Measurements from ENCODE around the gene ZNF764. TPM values are rescaled to one million over a fixed set of nuclear protein-coding genes. Genes with fewer than 3 reads are reported as not detected.
A peak's percentile ranks its signal among the peaks of the same experiment; 100 is the strongest.

Gene ZNF764
- total and polyA plus RNA-seq, 9 of the 15 experiments (the other 6 are each of a cell fraction or from before 2014, with no cell fraction given): 0.69 to 10.1 (median 4.1) TPM

DNA sequence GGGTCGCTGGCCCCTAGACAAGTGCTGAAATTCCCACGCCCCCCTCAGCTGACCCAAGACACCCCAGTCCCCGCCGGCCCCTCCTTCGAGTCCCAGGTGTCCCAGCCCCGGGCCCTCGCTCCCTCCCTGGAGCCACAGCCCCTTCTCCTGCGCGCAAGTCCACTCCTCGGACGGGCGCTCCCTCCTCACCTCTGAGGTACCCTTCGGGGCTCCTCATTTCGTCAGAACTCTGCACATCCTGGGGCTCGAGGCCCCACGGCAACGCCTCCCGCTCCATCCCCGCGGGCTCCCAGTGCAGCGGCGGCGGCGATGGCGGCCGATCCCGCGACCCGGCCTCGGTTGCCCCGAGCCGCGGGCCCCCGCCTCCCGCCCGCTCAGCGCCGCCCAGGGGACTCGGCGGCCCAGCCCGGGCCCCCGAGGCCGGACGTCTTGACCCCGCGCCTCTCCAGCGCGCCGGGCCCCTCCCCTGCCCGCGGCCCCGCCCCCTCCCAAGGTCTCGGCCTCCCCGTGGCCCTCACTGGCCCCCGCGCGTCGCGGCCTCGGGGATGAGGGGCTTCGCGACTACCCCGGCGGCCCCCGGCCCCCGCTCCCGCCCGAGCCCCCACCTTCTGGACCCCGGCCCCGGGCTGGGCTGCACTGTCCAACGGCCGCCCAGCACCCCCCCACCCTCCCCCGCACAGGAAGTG lies 31.9 kb downstream of the ZNF764 start, which contains the start of gene ZNF768 (continued):
- TF ChIP-seq, protein P1, sequence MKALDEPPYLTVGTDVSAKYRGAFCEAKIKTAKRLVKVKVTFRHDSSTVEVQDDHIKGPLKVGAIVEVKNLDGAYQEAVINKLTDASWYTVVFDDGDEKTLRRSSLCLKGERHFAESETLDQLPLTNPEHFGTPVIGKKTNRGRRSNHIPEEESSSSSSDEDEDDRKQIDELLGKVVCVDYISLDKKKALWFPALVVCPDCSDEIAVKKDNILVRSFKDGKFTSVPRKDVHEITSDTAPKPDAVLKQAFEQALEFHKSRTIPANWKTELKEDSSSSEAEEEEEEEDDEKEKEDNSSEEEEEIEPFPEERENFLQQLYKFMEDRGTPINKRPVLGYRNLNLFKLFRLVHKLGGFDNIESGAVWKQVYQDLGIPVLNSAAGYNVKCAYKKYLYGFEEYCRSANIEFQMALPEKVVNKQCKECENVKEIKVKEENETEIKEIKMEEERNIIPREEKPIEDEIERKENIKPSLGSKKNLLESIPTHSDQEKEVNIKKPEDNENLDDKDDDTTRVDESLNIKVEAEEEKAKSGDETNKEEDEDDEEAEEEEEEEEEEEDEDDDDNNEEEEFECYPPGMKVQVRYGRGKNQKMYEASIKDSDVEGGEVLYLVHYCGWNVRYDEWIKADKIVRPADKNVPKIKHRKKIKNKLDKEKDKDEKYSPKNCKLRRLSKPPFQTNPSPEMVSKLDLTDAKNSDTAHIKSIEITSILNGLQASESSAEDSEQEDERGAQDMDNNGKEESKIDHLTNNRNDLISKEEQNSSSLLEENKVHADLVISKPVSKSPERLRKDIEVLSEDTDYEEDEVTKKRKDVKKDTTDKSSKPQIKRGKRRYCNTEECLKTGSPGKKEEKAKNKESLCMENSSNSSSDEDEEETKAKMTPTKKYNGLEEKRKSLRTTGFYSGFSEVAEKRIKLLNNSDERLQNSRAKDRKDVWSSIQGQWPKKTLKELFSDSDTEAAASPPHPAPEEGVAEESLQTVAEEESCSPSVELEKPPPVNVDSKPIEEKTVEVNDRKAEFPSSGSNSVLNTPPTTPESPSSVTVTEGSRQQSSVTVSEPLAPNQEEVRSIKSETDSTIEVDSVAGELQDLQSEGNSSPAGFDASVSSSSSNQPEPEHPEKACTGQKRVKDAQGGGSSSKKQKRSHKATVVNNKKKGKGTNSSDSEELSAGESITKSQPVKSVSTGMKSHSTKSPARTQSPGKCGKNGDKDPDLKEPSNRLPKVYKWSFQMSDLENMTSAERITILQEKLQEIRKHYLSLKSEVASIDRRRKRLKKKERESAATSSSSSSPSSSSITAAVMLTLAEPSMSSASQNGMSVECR (CRISPR knock-in tag; IDR thresholded peaks at IDR 0.05): peak; percentile 93
- TF ChIP-seq NFE2L1 (tag; IDR thresholded peaks at IDR 0.05; ENCODE audit: borderline replicate concordance, low read depth): no peak
- no peak for TF ChIP-seq ZNF41 (CRISPR knock-in tag; conservative IDR thresholded peaks at IDR 0.05)
- TF ChIP-seq SPI1 (IDR thresholded peaks at IDR 0.05; ENCODE audit: borderline replicate concordance, low read depth, low read length): no peak
- TF ChIP-seq, protein P2, sequence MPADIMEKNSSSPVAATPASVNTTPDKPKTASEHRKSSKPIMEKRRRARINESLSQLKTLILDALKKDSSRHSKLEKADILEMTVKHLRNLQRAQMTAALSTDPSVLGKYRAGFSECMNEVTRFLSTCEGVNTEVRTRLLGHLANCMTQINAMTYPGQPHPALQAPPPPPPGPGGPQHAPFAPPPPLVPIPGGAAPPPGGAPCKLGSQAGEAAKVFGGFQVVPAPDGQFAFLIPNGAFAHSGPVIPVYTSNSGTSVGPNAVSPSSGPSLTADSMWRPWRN (IDR thresholded peaks at IDR 0.05; ENCODE audit: low read depth): no peak
- TF ChIP-seq POLR2G (IDR thresholded peaks at IDR 0.05; ENCODE audit: low read depth, low read length): peak; percentile 69
- no peak for TF ChIP-seq ZNF146 (CRISPR knock-in tag; IDR thresholded peaks at IDR 0.05; ENCODE audit: unreplicated experiment)
- TF ChIP-seq PHB (CRISPR knock-in tag; IDR thresholded peaks at IDR 0.05): no peak
- TF ChIP-seq STAT5B (CRISPR knock-in tag; IDR thresholded peaks at IDR 0.05): no peak
- TF ChIP-seq, protein P3, sequence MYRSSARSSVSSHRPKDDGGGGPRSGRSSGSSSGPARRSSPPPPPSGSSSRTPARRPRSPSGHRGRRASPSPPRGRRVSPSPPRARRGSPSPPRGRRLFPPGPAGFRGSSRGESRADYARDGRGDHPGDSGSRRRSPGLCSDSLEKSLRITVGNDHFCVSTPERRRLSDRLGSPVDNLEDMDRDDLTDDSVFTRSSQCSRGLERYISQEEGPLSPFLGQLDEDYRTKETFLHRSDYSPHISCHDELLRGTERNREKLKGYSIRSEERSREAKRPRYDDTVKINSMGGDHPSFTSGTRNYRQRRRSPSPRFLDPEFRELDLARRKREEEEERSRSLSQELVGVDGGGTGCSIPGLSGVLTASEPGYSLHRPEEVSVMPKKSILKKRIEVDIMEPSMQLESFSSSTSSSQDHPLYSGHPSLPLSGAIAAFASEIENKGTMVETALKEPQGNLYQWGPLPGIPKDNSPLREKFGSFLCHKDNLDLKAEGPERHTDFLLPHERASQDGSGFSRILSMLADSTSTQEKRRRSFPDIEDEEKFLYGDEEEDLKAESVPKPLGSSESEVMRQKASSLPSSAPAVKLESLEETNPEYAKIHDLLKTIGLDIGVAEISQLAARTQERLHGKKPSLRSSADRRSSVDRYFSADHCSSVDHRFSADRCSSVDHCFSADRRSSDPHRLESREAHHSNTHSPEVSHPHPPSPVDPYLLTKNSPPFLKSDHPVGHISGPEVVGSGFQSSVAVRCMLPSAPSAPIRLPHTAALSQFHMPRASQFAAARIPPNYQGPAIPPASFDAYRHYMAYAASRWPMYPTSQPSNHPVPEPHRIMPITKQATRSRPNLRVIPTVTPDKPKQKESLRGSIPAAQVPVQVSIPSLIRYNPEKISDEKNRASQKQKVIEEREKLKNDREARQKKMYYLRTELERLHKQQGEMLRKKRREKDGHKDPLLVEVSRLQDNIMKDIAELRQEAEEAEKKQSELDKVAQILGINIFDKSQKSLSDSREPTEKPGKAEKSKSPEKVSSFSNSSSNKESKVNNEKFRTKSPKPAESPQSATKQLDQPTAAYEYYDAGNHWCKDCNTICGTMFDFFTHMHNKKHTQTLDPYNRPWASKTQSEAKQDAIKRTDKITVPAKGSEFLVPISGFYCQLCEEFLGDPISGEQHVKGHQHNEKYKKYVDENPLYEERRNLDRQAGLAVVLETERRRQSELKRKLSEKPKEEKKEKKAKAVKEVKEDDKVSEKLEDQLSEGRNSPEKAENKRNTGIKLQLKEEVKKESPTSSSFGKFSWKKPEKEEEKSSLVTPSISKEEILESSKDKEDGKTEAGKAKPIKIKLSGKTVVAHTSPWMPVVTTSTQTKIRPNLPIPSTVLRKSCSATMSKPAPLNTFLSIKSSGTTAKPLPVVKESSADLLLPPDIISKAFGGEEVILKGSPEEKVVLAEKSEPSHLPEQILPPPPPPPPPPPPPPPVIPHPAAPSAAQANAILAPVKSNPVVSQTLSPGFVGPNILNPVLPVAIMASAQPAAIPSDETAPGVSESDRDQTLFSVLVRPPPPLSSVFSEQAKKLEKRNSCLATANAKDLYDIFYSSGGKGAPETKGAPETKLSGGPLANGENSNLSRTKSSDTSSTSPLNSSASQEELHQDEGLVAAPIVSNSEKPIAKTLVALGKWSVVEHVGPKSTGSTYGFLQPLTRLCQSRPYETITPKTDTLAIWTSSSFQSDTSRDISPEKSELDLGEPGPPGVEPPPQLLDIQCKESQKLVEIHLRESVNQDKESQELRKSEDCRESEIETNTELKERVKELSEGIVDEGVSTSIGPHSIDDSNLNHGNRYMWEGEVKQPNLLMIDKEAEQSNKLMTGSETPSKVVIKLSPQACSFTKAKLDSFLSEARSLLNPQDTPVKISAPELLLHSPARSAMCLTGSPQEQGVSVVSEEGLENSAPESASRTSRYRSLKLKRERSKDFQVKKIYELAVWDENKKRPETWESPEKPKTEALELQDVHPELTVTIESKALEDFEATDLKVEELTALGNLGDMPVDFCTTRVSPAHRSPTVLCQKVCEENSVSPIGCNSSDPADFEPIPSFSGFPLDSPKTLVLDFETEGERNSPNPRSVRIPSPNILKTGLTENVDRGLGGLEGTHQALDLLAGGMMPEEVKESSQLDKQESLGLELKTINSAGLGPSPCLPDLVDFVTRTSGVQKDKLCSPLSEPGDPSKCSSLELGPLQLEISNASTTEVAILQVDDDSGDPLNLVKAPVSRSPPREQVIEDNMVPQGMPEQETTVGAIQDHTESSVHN (IDR thresholded peaks at IDR 0.05; ENCODE audit: borderline replicate concordance in 1 of 2, low read depth in 1 of 2): no peak
- TF ChIP-seq, protein P4, sequence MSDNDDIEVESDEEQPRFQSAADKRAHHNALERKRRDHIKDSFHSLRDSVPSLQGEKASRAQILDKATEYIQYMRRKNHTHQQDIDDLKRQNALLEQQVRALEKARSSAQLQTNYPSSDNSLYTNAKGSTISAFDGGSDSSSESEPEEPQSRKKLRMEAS (CRISPR knock-in tag; IDR thresholded peaks at IDR 0.05): peak; percentile 42
- TF ChIP-seq L3MBTL2 (IDR thresholded peaks at IDR 0.05): peak; percentile 29; the same call in 1 of the 2 replicates

Data from K562 (cell line).